Left lung (tissue), 14 donors: ENCODE results near the gene ABCC10. TPM values are rescaled to one million over a fixed set of nuclear protein-coding genes. Genes with fewer than 3 reads are reported as not detected.
"Not testable (repeated sequence)": the region's sequence is repeated elsewhere in the genome, so short reads cannot be mapped to it uniquely, and the experiment has no call there.

Source experiments
- ATAC-seq: fragments of 200-7000 bp; cut with Tn5 transposase; one replicate; pipeline ENCODE4 v1.9.1; 2020; ENCODE audit warnings: moderate library complexity
- DNase-seq, 4 donors: peaks; one replicate each; pipeline ENCODE4 v3.0.0-alpha.2; 2013 to 2020
- H3K27ac ChIP-seq, 2 donors: fragments of 200-600 bp; sonication (generic) in 1 of 2; one replicate each; pipeline versions ENCODE4 v1.5.0 to v1.8.0; 2020 to 2021
- H3K27me3 ChIP-seq, 2 donors: fragments of 200-600 bp; sonication (generic) in 1 of 2; one replicate each; pipeline versions ENCODE4 v1.5.0 to v1.8.0; 2020 to 2021
- H3K36me3 ChIP-seq, 2 donors: fragments of 200-600 bp; sonication (generic) in 1 of 2; one replicate each; pipeline versions ENCODE4 v1.5.0 to v1.8.0; 2020 to 2021
- H3K4me1 ChIP-seq, 2 donors: fragments of 200-600 bp; one replicate each; pipeline ENCODE4 v1.8.0; 2021
- H3K4me3 ChIP-seq, 2 donors: fragments of 200-600 bp; sonication (generic) in 1 of 2; one replicate each; pipeline versions ENCODE4 v1.5.0 to v1.8.0; 2020 to 2021; ENCODE audit warnings: mild to moderate bottlenecking in 1 of 2
- H3K9me3 ChIP-seq, 2 donors: fragments of 200-600 bp; sonication (generic) in 1 of 2; one replicate each; pipeline versions ENCODE4 v1.5.0 to v1.8.0; 2020 to 2021
- intact Hi-C, 2 donors: fragments of 100-400 bp; cut with DNase I; formaldehyde crosslinking; loops; one replicate each; pipeline versions ENCODE4 v1.11.2 to v1.14.2; 2022
- long read RNA-seq, 12 donors: library from polyadenylated mRNA in 2 of 12; unstranded in 2 of 12; transcript quantifications; one replicate each; pipeline ENCODE4 v2.0.0 and lab custom pipeline, GENCODE V29; 2019 to 2026
- polyA plus RNA-seq, 6 donors: library from polyadenylated mRNA; unstranded; fragments of 120-200 nt; gene quantifications; one replicate each; pipeline ENCODE4 v1.2.1, GENCODE V29; 2013; ENCODE audit not compliant: insufficient read length in 6 of 6
- total RNA-seq, 2 donors: library from RNA; stranded (reverse); fragmentation: NEBNext Ultra II Directional; extraction: Animal tissue kit (Norgen Biotek cat#: 25700); gene quantifications; one replicate each; pipeline ENCODE4 v1.2.1, GENCODE V29; 2021
- TF ChIP-seq, protein P1 (sequence below), 2 donors: fragments of 200-600 bp; sonication (generic) in 1 of 2; IDR thresholded peaks; one replicate each; pipeline versions ENCODE4 v1.5.0 to v1.8.0; 2021; ENCODE audit warnings: antibody characterized with exemption in 2 of 2
- donor health status: DM: no; HTN: yes; CAD: no.
- donor health status: DM: no; HTN: no; CAD: no.

Gene ABCC10, protein sequence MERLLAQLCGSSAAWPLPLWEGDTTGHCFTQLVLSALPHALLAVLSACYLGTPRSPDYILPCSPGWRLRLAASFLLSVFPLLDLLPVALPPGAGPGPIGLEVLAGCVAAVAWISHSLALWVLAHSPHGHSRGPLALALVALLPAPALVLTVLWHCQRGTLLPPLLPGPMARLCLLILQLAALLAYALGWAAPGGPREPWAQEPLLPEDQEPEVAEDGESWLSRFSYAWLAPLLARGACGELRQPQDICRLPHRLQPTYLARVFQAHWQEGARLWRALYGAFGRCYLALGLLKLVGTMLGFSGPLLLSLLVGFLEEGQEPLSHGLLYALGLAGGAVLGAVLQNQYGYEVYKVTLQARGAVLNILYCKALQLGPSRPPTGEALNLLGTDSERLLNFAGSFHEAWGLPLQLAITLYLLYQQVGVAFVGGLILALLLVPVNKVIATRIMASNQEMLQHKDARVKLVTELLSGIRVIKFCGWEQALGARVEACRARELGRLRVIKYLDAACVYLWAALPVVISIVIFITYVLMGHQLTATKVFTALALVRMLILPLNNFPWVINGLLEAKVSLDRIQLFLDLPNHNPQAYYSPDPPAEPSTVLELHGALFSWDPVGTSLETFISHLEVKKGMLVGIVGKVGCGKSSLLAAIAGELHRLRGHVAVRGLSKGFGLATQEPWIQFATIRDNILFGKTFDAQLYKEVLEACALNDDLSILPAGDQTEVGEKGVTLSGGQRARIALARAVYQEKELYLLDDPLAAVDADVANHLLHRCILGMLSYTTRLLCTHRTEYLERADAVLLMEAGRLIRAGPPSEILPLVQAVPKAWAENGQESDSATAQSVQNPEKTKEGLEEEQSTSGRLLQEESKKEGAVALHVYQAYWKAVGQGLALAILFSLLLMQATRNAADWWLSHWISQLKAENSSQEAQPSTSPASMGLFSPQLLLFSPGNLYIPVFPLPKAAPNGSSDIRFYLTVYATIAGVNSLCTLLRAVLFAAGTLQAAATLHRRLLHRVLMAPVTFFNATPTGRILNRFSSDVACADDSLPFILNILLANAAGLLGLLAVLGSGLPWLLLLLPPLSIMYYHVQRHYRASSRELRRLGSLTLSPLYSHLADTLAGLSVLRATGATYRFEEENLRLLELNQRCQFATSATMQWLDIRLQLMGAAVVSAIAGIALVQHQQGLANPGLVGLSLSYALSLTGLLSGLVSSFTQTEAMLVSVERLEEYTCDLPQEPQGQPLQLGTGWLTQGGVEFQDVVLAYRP (N-terminal part only)
- total RNA-seq (10 to 100 TPM; 38.5 to 43.8 TPM), polyA plus RNA-seq (10 to 100 TPM; 19.7 to 33.4 (median 28.8) TPM)
- long read RNA-seq, donor 1, partial matches to known transcripts: 6 of 6 reads
- long read RNA-seq, donor 1, other reads (novel, unspliced or antisense): 0 of 6 reads
- long read RNA-seq, donor 2: 0 reads
- long read RNA-seq, donor 3: 0 reads
- long read RNA-seq, donor 4, partial matches to known transcripts: 2 of 2 reads
- long read RNA-seq, donor 4, other reads (novel, unspliced or antisense): 0 of 2 reads
- long read RNA-seq, donor 5: 0 reads
- long read RNA-seq, donor 6: 0 reads
- long read RNA-seq, donor 7: 0 reads
- long read RNA-seq, donor 8, partial matches to known transcripts: 6 of 7 reads
- long read RNA-seq, donor 8, other reads (novel, unspliced or antisense): 0 of 7 reads
- long read RNA-seq, donor 9: 0 reads
- long read RNA-seq, donor 10, partial matches to known transcripts: 1 of 1 reads
- long read RNA-seq, donor 10, other reads (novel, unspliced or antisense): 0 of 1 reads
- long read RNA-seq, donor 11, partial matches to known transcripts: 32 of 32 reads
- long read RNA-seq, donor 11, other reads (novel, unspliced or antisense): 0 of 32 reads
- long read RNA-seq, donor 12, partial matches to known transcripts: 6 of 6 reads
- long read RNA-seq, donor 12, other reads (novel, unspliced or antisense): 0 of 6 reads

DNA sequence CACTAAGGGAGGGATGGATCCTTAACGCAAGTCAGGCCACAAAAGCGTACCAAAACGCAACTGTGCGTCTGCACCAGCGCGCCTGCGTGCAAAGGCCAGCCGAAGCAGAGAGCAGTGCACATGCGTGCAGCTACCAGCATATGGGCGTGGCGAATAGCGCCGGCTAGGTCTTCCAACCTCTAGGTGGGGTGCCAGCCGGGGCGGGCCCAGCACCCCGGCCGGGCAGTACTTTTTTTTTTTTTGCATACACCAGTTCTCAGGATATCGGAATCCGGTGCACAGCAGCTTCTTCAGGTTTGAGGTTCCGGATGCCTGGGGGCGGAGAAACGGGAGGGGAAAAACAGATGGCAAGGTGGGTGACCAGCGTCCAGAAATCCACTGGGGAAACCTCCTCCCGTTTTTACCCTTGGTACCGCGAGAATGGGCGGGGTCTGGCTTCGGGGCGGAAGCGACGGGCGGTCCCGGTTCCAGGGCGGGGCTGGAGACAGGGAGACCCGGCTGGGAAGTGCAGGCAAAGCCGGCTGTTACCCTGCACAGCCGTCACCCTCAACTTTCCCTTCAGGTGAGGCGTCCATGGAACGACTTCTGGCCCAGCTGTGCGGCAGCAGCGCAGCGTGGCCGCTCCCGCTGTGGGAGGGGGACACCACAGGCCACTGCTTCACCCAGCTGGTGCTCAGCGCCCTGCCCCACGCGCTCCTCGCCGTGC, at the start of gene ABCC10:
Gene ABCC10 (plus strand): TSS at position 136 of the 706 bp plus-strand sequence. CDS start 438 bp downstream, at position 574.
- peaks cover 8 to 29% of the 10 kb centered on the region in 2 donors for H3K4me1 ChIP-seq
- ATAC-seq (peak; percentile 98), DNase-seq (peak; percentile 94 to 97 (median 96))
- peak within 1 kb of the TSS; percentile 74 to 87 for H3K27ac ChIP-seq
- H3K36me3 ChIP-seq: peaks cover 0 to 12% of the 10 kb centered on the region in 2 donors
- peak within 1 kb of the TSS; percentile 71 to 77 for H3K4me3 ChIP-seq
- H3K9me3 ChIP-seq: no peaks in the 10 kb centered on the region
- no peaks in the 10 kb centered on the region for H3K27me3 ChIP-seq
- TF ChIP-seq, protein P1, sequence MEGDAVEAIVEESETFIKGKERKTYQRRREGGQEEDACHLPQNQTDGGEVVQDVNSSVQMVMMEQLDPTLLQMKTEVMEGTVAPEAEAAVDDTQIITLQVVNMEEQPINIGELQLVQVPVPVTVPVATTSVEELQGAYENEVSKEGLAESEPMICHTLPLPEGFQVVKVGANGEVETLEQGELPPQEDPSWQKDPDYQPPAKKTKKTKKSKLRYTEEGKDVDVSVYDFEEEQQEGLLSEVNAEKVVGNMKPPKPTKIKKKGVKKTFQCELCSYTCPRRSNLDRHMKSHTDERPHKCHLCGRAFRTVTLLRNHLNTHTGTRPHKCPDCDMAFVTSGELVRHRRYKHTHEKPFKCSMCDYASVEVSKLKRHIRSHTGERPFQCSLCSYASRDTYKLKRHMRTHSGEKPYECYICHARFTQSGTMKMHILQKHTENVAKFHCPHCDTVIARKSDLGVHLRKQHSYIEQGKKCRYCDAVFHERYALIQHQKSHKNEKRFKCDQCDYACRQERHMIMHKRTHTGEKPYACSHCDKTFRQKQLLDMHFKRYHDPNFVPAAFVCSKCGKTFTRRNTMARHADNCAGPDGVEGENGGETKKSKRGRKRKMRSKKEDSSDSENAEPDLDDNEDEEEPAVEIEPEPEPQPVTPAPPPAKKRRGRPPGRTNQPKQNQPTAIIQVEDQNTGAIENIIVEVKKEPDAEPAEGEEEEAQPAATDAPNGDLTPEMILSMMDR (IDR thresholded peaks at IDR 0.05): peak; percentile 26 to 42
- intact Hi-C loops: no loop called here

DNA sequence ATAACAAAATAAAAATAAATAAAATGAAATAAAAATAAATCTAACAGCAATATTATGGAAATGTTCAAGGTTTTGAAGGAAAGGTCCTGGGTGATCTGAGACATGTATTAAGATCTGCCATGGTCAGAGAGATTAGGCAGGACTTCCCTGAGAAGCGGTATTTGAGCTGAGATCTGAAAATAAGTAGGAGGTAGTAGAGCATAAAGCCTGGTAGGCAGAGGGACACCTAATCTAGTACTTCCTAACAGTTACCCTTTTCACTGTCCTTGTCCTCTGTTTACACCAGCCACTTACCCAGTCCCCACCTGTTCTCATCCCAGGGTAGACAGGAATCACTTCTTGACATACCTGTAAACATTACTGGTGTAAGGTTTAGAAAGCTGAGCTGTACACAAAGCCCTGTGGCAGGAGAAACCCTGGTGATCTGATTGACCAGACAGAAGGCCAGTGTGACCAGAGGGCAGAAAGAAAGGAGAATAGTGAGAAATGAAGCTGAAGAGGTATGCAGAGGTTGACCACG, 49.6 kb upstream of the ABCC10 start:
- H3K27ac ChIP-seq: no peak overlapping the region
- intact Hi-C loops: no loop called here
- no peak overlapping the region for H3K4me3 ChIP-seq
- H3K27me3 ChIP-seq: peaks cover 0 to 38% of the 10 kb centered on the region in 2 donors
- TF ChIP-seq, protein P1 (IDR thresholded peaks at IDR 0.05): no peak
- no peak for ATAC-seq
- no peaks in the 10 kb centered on the region for H3K36me3 ChIP-seq
- no peaks in the 10 kb centered on the region for H3K9me3 ChIP-seq
- DNase-seq: no peak
- no peaks in the 10 kb centered on the region for H3K4me1 ChIP-seq

DNA sequence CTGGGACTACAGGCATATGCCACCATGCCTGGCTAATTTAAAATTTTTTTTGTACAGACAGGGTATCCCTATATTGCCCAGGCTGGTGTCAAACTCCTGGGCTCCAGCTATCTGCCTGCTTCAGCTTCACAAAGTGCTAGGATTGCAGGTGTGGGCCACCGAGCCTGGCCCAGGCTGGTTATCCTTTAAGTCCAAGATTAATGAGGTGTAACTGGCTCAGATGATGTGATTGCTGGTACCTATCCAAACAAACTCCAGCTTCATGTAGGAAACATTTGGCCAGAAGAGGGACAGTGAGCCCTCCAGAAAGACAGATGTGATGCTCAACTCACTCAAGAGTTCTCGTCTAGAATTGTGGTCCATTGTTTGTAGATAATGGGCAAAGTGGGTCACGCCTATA, 48.7 kb upstream of the ABCC10 start:
- no peak overlapping the region for H3K27ac ChIP-seq
- H3K36me3 ChIP-seq: no peaks in the 10 kb centered on the region
- no peak for DNase-seq
- peaks cover 0 to 6% of the 10 kb centered on the region in 2 donors for H3K4me1 ChIP-seq
- intact Hi-C loops: no loop called here
- H3K4me3 ChIP-seq: no peak overlapping the region
- TF ChIP-seq, protein P1 (IDR thresholded peaks at IDR 0.05): no peak
- H3K9me3 ChIP-seq: no peaks in the 10 kb centered on the region
- H3K27me3 ChIP-seq: peaks cover 0 to 38% of the 10 kb centered on the region in 2 donors
- no peak for ATAC-seq

DNA sequence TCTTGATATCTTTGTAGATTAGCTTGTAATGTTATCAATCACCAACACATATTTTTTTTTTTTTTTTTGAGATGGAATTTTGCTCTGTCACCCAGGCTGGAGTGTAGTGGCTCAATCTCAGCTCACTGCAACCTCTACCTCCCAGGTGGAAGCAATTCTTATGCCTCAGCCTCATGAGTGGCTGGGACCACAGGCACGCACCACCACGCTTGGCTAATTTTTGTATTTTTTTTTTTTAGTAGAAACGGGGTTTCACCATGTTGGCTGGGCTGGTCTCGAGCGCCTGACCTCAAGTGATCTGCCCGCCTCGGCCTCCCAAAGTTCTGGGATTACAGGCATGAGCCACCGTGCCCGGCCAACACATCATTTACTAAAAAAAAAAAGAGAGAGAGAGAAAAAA, 46.5 kb upstream of the ABCC10 start:
- H3K4me3 ChIP-seq, H3K9me3 ChIP-seq, DNase-seq, H3K27ac ChIP-seq, ATAC-seq, intact Hi-C loops, H3K36me3 ChIP-seq: not testable (repeated sequence)
- Histone ChIP-seq H3K4me1 (peaks cover 0 to 14% of the 10 kb centered on the region in 2 donors), H3K27me3 (peaks cover 0 to 32% of the 10 kb centered on the region in 2 donors)
